K562 (cell line): ENCODE results near the gene RIMKLA. TPM values are rescaled to one million over a fixed set of nuclear protein-coding genes. Genes with fewer than 3 reads are reported as not detected.

Source experiments
- ATAC-seq: fragments of 200-7000 bp; cut with Tn5 transposase; 3 replicates; pipeline ENCODE4 v1.9.1; 2020; ENCODE audit warnings: moderate library complexity
- BruUV-seq: library from RNA; stranded (reverse); fragments of 400-500 nt; replicated peaks from 2 replicates; lab custom pipeline; 2021; lab: Mats Ljungman, UMichigan
- CTCF ChIA-PET: fragments of 300-600 bp; formaldehyde crosslinking; extraction: SDS; loops from one replicate; lab custom pipeline; 2021; ENCODE audit warnings: low intra/inter-chr PET ratio; lab: Yijun Ruan, JAX
- POLR2A ChIA-PET: fragments of 300-600, 350-650 bp; sonication (Branson Sonifier 250); formaldehyde crosslinking; extraction: SDS; loops from one replicate; lab custom pipeline; 2021; ENCODE audit warnings: antibody characterized with exemption, inconsistent platforms; lab: Yijun Ruan, JAX
- DNase-seq, 4 experiments: peaks; one replicate each; pipeline versions ENCODE4 v3.0.0 to v3.0.0-alpha.2; 2011 to 2018; ENCODE audit warnings: low spot score in 3 of 4, mixed read lengths in 3 of 4; ENCODE audit errors: extremely low read depth in 1 of 4
- FAIRE-seq: peaks from 2 replicates; lab custom pipeline; 2011; peaks lifted over from hg19 to GRCh38; lab: Jason Lieb, UNC
- H2AFZ ChIP-seq: 2 replicates; pipeline ENCODE4 v1.6.0; 2011; ENCODE audit warnings: low read depth, low read length, control low read depth, inconsistent platforms
- H3K27ac ChIP-seq: fragments of 200-600 bp; 3 replicates; pipeline ENCODE4 v1.8.0; 2011; ENCODE audit warnings: low read depth, mild to moderate bottlenecking, control low read depth, inconsistent platforms, low read length, moderate library complexity, mixed read lengths; ENCODE audit errors: extremely low read depth
- H3K27me3 ChIP-seq, 2 experiments: fragments of 300-600 bp in 1 of 2; 2 replicates in 1 of 2; 3 replicates in 1 of 2; pipeline versions ENCODE4 v1.6.0 to v1.8.0; 2011; ENCODE audit warnings: inconsistent platforms in 2 of 2, low read length in 2 of 2, mild to moderate bottlenecking in 1 of 2, mixed read lengths in 1 of 2, moderate library complexity in 1 of 2; ENCODE audit not compliant: control insufficient read depth in 2 of 2, insufficient read depth in 2 of 2
- H3K36me3 ChIP-seq: fragments of 300-600 bp; 3 replicates; pipeline ENCODE4 v1.8.0; 2011; ENCODE audit warnings: mild to moderate bottlenecking, low read length, inconsistent platforms; ENCODE audit not compliant: control insufficient read depth, insufficient read depth
- H3K4me1 ChIP-seq, 2 experiments: fragments of 200-600 bp in 1 of 2; replicated peaks in 1 of 2; 2 replicates in 1 of 2; 3 replicates in 1 of 2; pipeline versions ENCODE4 v1.5.1 to v1.8.0; 2011; ENCODE audit warnings: inconsistent platforms in 2 of 2, low read length in 2 of 2, mild to moderate bottlenecking in 1 of 2, mixed read lengths in 1 of 2, moderate library complexity in 1 of 2; ENCODE audit not compliant: control insufficient read depth in 2 of 2, insufficient read depth in 2 of 2
- H3K4me2 ChIP-seq: 2 replicates; pipeline ENCODE4 v1.6.1; 2011; ENCODE audit warnings: low read length, control low read depth, inconsistent platforms, mixed read lengths; ENCODE audit not compliant: insufficient read depth
- H3K4me3 ChIP-seq: fragments of 200-600 bp; sonication (generic), shearing (Covaris generic); 2 replicates; pipeline ENCODE4 v1.5.1; 2016; ENCODE audit warnings: control low read depth, inconsistent platforms
- H3K79me2 ChIP-seq: fragments of 200-600 bp; 3 replicates; pipeline ENCODE4 v1.8.0; 2011; ENCODE audit warnings: low read length, inconsistent platforms; ENCODE audit not compliant: control insufficient read depth, insufficient read depth
- H3K9ac ChIP-seq, 2 experiments: 2 replicates each; pipeline versions ENCODE4 v1.6.0 to v1.6.1; 2011; ENCODE audit warnings: low read depth in 2 of 2, low read length in 2 of 2, control low read depth in 1 of 2, inconsistent platforms in 1 of 2, mild to moderate bottlenecking in 1 of 2, mixed read lengths in 1 of 2; ENCODE audit not compliant: insufficient read depth in 1 of 2
- H3K9me1 ChIP-seq: one replicate; pipeline ENCODE4 v1.6.0; 2011; ENCODE audit warnings: inconsistent platforms, mild to moderate bottlenecking, low read length, moderate library complexity; ENCODE audit not compliant: control insufficient read depth, insufficient read depth
- H3K9me3 ChIP-seq: replicated peaks from 2 replicates; pipeline ENCODE4 v1.5.1; 2011; ENCODE audit warnings: low read depth, low read length, inconsistent platforms; ENCODE audit not compliant: control insufficient read depth, insufficient read depth
- H4K20me1 ChIP-seq: replicated peaks from 2 replicates; pipeline ENCODE4 v1.6.1; 2011; ENCODE audit warnings: low read length, inconsistent platforms, mixed read lengths; ENCODE audit not compliant: control insufficient read depth, insufficient read depth
- ATF3 ChIP-seq, 2 experiments: fragments of 450-650 bp in 1 of 2; sonication (generic) in 1 of 2; formaldehyde crosslinking in 1 of 2; IDR thresholded peaks in 1 of 2; conservative IDR thresholded peaks in 1 of 2; 2 replicates each; pipeline versions ENCODE4 v1.6.1 to v1.8.1; 2016 to 2023; ENCODE audit warnings: mild to moderate bottlenecking in 2 of 2, moderate library complexity in 2 of 2, inconsistent platforms in 1 of 2, missing genetic modification reagents in 1 of 2
- ATF4 ChIP-seq: fragments of 450-650 bp; formaldehyde crosslinking; IDR thresholded peaks from 2 replicates; pipeline ENCODE4 v1.4.0; 2022; ENCODE audit warnings: mild to moderate bottlenecking, moderate library complexity
- BRCA1 ChIP-seq, 2 experiments: fragments of 450-650 bp in 1 of 2; sonication (generic) in 1 of 2; formaldehyde crosslinking in 1 of 2; IDR thresholded peaks; 2 replicates each; pipeline versions ENCODE4 v1.5.0 to v1.6.1; 2017 to 2020; ENCODE audit warnings: mild to moderate bottlenecking in 1 of 2, missing genetic modification reagents in 1 of 2
- DPF2 ChIP-seq: fragments of 450-650 bp; IDR thresholded peaks from 2 replicates; pipeline ENCODE4 v1.6.1; 2016
- EGR1 ChIP-seq: fragments of 450-650 bp; conservative IDR thresholded peaks from 2 replicates; pipeline ENCODE4 v1.6.1; 2017; ENCODE audit warnings: mild to moderate bottlenecking
- FOS ChIP-seq: IDR thresholded peaks from 3 replicates; pipeline ENCODE4 v1.6.1; 2011; ENCODE audit not compliant: insufficient read length; ENCODE audit errors: extremely low read depth
- HNRNPL ChIP-seq: fragments of 200-400 bp; formaldehyde crosslinking; IDR thresholded peaks from 2 replicates; pipeline ENCODE4 v1.6.1; 2017; ENCODE audit warnings: low read depth, mild to moderate bottlenecking, low read length
- NFE2L1 ChIP-seq: fragments of 450-650 bp; IDR thresholded peaks from 2 replicates; pipeline ENCODE4 v1.6.1; 2016; ENCODE audit warnings: missing genetic modification characterization, low read depth, mild to moderate bottlenecking, missing compliant biosample characterization, moderate library complexity, borderline replicate concordance
- PHF21A ChIP-seq: fragments of 450-650 bp; IDR thresholded peaks from 2 replicates; pipeline ENCODE4 v1.6.1; 2017; ENCODE audit warnings: low read depth, borderline replicate concordance
- PRMT5 ChIP-seq: sonication (generic); formaldehyde crosslinking; IDR thresholded peaks from 2 replicates; pipeline ENCODE4 v1.5.0; 2020; ENCODE audit warnings: missing genetic modification reagents
- RAD51 ChIP-seq: fragments of 450-650 bp; IDR thresholded peaks from 2 replicates; pipeline ENCODE4 v1.7.1; 2016; ENCODE audit warnings: low read depth, mild to moderate bottlenecking, borderline replicate concordance
- RBM39 ChIP-seq: fragments of 200-400 bp; formaldehyde crosslinking; optimal IDR thresholded peaks from 2 replicates; pipeline ENCODE3; 2018; ENCODE audit warnings: low read depth, low read length
- SIRT6 ChIP-seq: IDR thresholded peaks from one replicate; pipeline ENCODE4 v1.6.1; 2012; ENCODE audit warnings: low read depth, mild to moderate bottlenecking, control low read depth, inconsistent platforms, low read length, moderate library complexity
- SRSF7 ChIP-seq: fragments of 200-400 bp; formaldehyde crosslinking; optimal IDR thresholded peaks from 2 replicates; pipeline ENCODE3; 2017; ENCODE audit warnings: mild to moderate bottlenecking, low read depth, low read length
- ZBTB17 ChIP-seq: fragments of 450-650 bp; formaldehyde crosslinking; IDR thresholded peaks from 2 replicates; pipeline ENCODE4 v1.4.0; 2020; ENCODE audit warnings: mild to moderate bottlenecking
- ZBTB49 ChIP-seq: sonication (generic); formaldehyde crosslinking; IDR thresholded peaks from 2 replicates; pipeline ENCODE4 v1.8.0; 2022; ENCODE audit warnings: missing genetic modification reagents, mild to moderate bottlenecking, borderline replicate concordance
- ZFPM2 ChIP-seq: fragments of 250-450 bp; sonication (Bioruptor Pico); IDR thresholded peaks from 2 replicates; pipeline ENCODE4 v1.5.1; 2022; ENCODE audit warnings: mild to moderate bottlenecking
- ZFX ChIP-seq: sonication (generic); formaldehyde crosslinking; IDR thresholded peaks from 2 replicates; pipeline ENCODE4 v1.8.0; 2022; ENCODE audit warnings: mild to moderate bottlenecking, missing genetic modification reagents, moderate library complexity
- ZNF224 ChIP-seq: sonication (generic); formaldehyde crosslinking; IDR thresholded peaks from 2 replicates; pipeline ENCODE4 v1.8.0; 2022; ENCODE audit warnings: mild to moderate bottlenecking, missing genetic modification reagents
- ZNF586 ChIP-seq: fragments of 450-650 bp; formaldehyde crosslinking; conservative IDR thresholded peaks from 2 replicates; pipeline ENCODE4 v1.4.0; 2020; ENCODE audit warnings: mild to moderate bottlenecking, moderate library complexity
- ZNF77 ChIP-seq: fragments of 250-450 bp; sonication (Bioruptor Pico); IDR thresholded peaks from 2 replicates; pipeline ENCODE4 v1.5.0; 2020
- WGBS: fragments of 100-300 bp; shearing (Covaris generic); methylation state at CpG from one replicate; pipeline ENCODE4 v1.1.6; 2016; ENCODE audit warnings: low coverage, mixed read lengths; ENCODE audit not compliant: insufficient coverage; ENCODE audit errors: missing lambda C conversion rate; 5-methylcytosine and 5-hydroxymethylcytosine counted together
- in situ Hi-C: fragments of 300-500 bp; cut with MboI; formaldehyde crosslinking; loops from 4 replicates; pipeline ENCODE4 v1.15.0; 2018; ENCODE audit warnings: inconsistent platforms, mixed read lengths
- intact Hi-C: fragments of 100-400 bp; cut with micrococcal nuclease; formaldehyde crosslinking; loops from 2 replicates; pipeline ENCODE4 v1.14.2; 2022
- polyA plus RNA-seq, 8 experiments: library from polyadenylated mRNA; depleted of rRNA in 4 of 8; stranded (reverse) in 5 of 8; unstranded in 3 of 8; fragments of >200 nt; fragmentation: Nextera tagmentation in 2 of 8; fragmentation: Illumina TruSeq in 1 of 8; extraction: Ambion mirVana in 2 of 8; extraction: Trizol in 1 of 8; gene quantifications; 2 replicates each; pipeline versions ENCODE4 v1.2.1 to v1.2.3, GENCODE V29; 2011 to 2014; ENCODE audit warnings: inconsistent platforms in 1 of 8, missing spikeins in 1 of 8
- total RNA-seq, 7 experiments: library from RNA; depleted of rRNA in 6 of 7; stranded (reverse); fragments of >200 nt in 6 of 7; fragmentation: Illumina TruSeq in 2 of 7; extraction: Trizol in 2 of 7; gene quantifications; 2 replicates each; pipeline versions ENCODE4 v1.2.1 to v1.2.3, GENCODE V29; 2011 to 2021; ENCODE audit warnings: low replicate concordance in 1 of 7

The RIMKLA gene
- total and polyA plus RNA-seq, 9 of the 15 experiments (the other 6 are each of a cell fraction or from before 2014, with no cell fraction given): 0.02 TPM; not detected in 8

GRCh38 chr1:42385283-42385682, 4.7 kb downstream of the RIMKLA start:
- ChIA-PET CTCF (interaction anchor here (0.7 kb wide), 1 partner anchor 346 kb away, joined by 4 read pairs; no protein-coding TSS in a partner anchor), POLR2A (interaction anchor here (1.2 kb wide), 1 partner anchor 11 kb away, joined by 3 read pairs; no protein-coding TSS in a partner anchor)
- FAIRE-seq: peak; percentile 63
- H3K27ac ChIP-seq: no peak overlapping the region
- H3K4me1 ChIP-seq: peaks cover 0 to 9% of the 10 kb centered on the region in 2 experiments; a peak in 2 of 5 replicates
- H3K4me2 ChIP-seq: no peak overlapping the region
- H3K27me3 ChIP-seq: peaks cover 33% of the 10 kb centered on the region in 2 experiments
- H3K4me3 ChIP-seq: no peak overlapping the region
- no peak overlapping the region for H3K9ac ChIP-seq
- BruUV-seq: no TSS peak
- no peaks in the 10 kb centered on the region for H3K36me3 ChIP-seq
- intact Hi-C loops: no loop called here
- no peaks in the 10 kb centered on the region for H4K20me1 ChIP-seq
- no peaks in the 10 kb centered on the region for H3K9me3 ChIP-seq
- DNase-seq: no peak
- ATAC-seq: no peak
- 0% methylated on average over 1 of the region's 1 CpG for WGBS
- H3K9me1 ChIP-seq: no peaks in the 10 kb centered on the region
- in situ Hi-C loops: no loop called here
- no peaks in the 10 kb centered on the region for H3K79me2 ChIP-seq
- no peak overlapping the region for H2AFZ ChIP-seq
- no peak for TF ChIP-seq ZNF586 (CRISPR knock-in tag)
- TF ChIP-seq ATF3 (IDR thresholded peaks at IDR 0.05): no peak
- no peak for TF ChIP-seq ATF3 (CRISPR knock-in tag; conservative IDR thresholded peaks at IDR 0.05)
- no peak for TF ChIP-seq HNRNPL
- TF ChIP-seq PRMT5 (CRISPR knock-in tag): no peak
- TF ChIP-seq FOS: no peak
- no peak for TF ChIP-seq BRCA1 (IDR thresholded peaks at IDR 0.05)
- no peak for TF ChIP-seq BRCA1 (CRISPR knock-in tag; IDR thresholded peaks at IDR 0.05)
- no peak for TF ChIP-seq SIRT6
- peak; percentile 84; the same call in 1 of the 2 replicates for TF ChIP-seq PHF21A
- TF ChIP-seq ZNF224 (CRISPR knock-in tag): no peak
- TF ChIP-seq RBM39: no peak
- no peak for TF ChIP-seq ZBTB17
- TF ChIP-seq ZFX (CRISPR knock-in tag): no peak
- TF ChIP-seq NFE2L1 (tag): peak; percentile 79
- no peak for TF ChIP-seq ZNF77 (CRISPR knock-in tag)
- TF ChIP-seq DPF2: no peak
- TF ChIP-seq RAD51: no peak
- no peak for TF ChIP-seq SRSF7
- TF ChIP-seq ATF4 (CRISPR knock-in tag): no peak
- no peak for TF ChIP-seq EGR1
- no peak for TF ChIP-seq ZFPM2
- no peak for TF ChIP-seq ZBTB49 (CRISPR knock-in tag)
